Measurements from ENCODE around the gene EEA1. TPM values are rescaled to one million over a fixed set of nuclear protein-coding genes. Genes with fewer than 3 reads are reported as not detected.

EEA1 gene
- total and polyA plus RNA-seq, 9 donors: 5.0 to 41.1 (median 32.1) TPM

DNA sequence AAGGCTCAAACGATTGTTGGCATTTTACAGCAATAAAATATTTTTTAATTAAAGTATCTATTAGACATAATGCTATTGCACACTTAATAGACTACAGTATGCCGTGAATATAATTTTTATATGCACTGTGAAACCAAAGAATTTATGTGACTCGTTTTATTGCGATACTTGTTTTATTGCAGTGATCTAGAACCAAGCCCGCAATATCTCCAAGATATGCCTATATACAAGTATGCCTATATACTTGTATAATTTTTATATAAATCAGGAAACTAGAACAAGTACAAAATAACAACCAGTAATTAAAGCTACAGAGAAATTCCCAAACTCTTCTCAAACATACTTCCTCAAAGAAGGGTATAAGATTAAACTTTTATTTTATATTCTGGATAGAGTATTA is 31.3 kb downstream of the EEA1 start:
- Histone ChIP-seq H3K9me3 (no peaks in the 10 kb centered on the region), H3K4me1 (ENCODE audit: insufficient read depth) (peaks cover 8% of the 10 kb centered on the region), H3K27ac (no peak overlapping the region), H3K36me3 (no peaks in the 10 kb centered on the region), H3K27me3 (no peaks in the 10 kb centered on the region), H3K4me3 (no peak overlapping the region)
- 95 to 97% (median 96%) methylated on average over 5 of the region's 5 CpGs for WGBS, 3 donors
- TF ChIP-seq, protein P1, sequence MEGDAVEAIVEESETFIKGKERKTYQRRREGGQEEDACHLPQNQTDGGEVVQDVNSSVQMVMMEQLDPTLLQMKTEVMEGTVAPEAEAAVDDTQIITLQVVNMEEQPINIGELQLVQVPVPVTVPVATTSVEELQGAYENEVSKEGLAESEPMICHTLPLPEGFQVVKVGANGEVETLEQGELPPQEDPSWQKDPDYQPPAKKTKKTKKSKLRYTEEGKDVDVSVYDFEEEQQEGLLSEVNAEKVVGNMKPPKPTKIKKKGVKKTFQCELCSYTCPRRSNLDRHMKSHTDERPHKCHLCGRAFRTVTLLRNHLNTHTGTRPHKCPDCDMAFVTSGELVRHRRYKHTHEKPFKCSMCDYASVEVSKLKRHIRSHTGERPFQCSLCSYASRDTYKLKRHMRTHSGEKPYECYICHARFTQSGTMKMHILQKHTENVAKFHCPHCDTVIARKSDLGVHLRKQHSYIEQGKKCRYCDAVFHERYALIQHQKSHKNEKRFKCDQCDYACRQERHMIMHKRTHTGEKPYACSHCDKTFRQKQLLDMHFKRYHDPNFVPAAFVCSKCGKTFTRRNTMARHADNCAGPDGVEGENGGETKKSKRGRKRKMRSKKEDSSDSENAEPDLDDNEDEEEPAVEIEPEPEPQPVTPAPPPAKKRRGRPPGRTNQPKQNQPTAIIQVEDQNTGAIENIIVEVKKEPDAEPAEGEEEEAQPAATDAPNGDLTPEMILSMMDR (IDR thresholded peaks at IDR 0.05): no peak
- TF ChIP-seq POLR2A (IDR thresholded peaks at IDR 0.05) (no peak), EP300 (IDR thresholded peaks at IDR 0.05) (no peak)
- no peak for DNase-seq
- intact Hi-C loops (cut with DNase I): no loop called here

DNA sequence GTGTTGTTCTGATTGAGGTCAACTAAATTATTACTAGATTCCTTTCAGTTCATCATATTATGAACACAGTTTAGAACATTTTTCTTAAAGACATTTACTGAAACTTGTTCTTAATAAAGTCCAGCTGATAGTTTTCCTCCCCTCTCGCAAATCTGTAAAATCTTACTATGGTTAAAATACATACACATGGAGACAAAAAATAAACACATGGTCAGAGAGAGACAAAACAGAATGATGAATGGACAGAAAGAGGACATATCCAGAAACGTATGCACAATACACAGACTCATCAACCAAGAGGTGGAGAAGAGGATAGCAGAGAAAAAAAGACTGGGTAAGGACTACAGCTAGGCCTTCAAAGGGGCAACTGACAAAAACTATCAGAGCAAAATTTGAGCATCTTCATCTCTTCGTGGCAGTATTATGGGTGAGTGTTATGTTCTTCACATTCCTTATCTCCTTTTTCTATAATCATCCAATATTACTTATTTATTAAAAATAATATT is 38.4 kb downstream of the EEA1 start:
- intact Hi-C loops (cut with DNase I): no loop called here
- DNase-seq: no peak
- WGBS, 3 donors: 78 to 86% (median 85%) methylated on average over 3 of the region's 3 CpGs
- Histone ChIP-seq H3K27ac (no peak overlapping the region), H3K36me3 (no peaks in the 10 kb centered on the region), H3K4me1 (ENCODE audit: insufficient read depth) (no peaks in the 10 kb centered on the region), H3K9me3 (no peaks in the 10 kb centered on the region), H3K4me3 (no peak overlapping the region), H3K27me3 (no peaks in the 10 kb centered on the region)
- no peak for TF ChIP-seq EP300 (IDR thresholded peaks at IDR 0.05)
- TF ChIP-seq POLR2A (IDR thresholded peaks at IDR 0.05): no peak

DNA sequence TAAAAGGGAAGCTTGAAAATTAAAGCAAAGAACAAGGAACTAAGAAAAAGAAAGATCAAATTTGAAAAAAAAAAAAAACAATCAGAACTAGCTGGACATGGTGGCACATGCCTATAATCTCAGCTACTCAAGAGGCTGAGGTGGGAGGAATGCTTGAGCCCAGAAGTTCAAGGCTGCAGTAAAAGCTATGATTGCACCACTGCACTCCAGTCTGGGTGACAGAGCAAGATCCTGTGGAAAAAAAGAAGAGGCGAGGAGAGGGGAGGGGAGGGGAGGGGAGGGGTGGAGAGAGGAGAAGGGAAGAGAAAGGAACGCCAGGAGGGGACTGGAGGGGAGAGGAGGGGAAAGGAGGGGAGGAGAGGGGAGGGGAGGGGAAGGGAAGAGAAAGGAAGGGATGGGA is 43.0 kb downstream of the EEA1 start:
- no peaks in the 10 kb centered on the region for H3K36me3 ChIP-seq
- WGBS, 3 donors: 62 to 100% (median 81%) methylated on average over 1 to 2 of the region's 2 CpGs
- no peak overlapping the region for H3K4me3 ChIP-seq
- no peaks in the 10 kb centered on the region for H3K9me3 ChIP-seq
- no peak overlapping the region for H3K27ac ChIP-seq
- no peaks in the 10 kb centered on the region for H3K27me3 ChIP-seq
- no peak for DNase-seq
- no peaks in the 10 kb centered on the region for H3K4me1 ChIP-seq (ENCODE audit: insufficient read depth)
- TF ChIP-seq, protein P1 (IDR thresholded peaks at IDR 0.05): no peak
- TF ChIP-seq POLR2A (IDR thresholded peaks at IDR 0.05): no peak
- TF ChIP-seq EP300 (IDR thresholded peaks at IDR 0.05): no peak
- intact Hi-C loops (cut with DNase I): no loop called here

DNA sequence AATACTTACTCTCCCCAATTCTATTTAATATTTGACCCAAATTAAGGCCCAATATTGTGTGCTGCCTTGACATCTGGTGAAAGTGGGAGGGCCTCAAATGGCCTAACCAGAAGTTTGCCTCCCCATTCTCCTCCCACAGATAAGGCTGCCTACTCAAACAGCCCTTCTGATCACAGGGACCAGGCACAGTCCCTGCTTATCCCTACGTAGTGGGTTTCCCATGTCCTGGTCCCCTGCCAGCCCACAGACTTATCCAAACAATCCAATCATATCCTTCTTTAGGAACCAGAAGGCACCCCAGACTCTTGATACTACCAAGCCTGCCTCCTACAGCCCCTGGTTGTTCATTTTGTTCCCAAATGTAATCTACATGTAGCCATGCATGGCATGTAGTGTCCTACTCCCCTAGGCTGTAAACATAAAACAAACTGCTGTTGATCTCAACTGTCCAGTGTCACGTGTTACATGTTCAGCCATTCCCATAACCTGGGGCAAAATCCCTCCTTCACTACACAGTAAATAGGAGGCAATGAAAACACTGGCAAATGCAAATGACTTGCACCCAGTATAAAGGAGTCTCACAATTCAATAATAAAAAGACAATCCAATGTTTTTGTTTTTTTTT is 49.3 kb downstream of the EEA1 start:
- no peak overlapping the region for H3K4me3 ChIP-seq
- intact Hi-C loops (cut with DNase I): no loop called here

DNA sequence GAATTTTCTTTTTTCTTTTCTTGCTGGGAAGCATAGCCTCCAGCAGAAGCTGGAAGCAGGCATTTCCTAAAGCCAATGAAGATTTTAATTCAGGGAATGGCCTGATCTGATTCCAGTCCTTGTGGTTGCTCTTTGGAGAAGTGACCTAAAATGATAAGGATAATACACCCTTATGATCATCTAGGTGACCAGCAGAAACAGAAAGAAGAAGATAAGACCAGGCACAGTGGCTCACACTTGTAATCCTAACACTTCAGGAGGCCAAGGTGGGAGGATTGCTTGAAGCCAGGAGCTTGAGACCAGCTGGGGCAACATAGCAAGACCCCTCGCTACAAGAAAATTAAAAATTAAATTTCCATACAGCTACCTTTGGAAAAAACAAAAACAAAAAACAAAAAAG is 51.2 kb downstream of the EEA1 start:
- no peaks in the 10 kb centered on the region for H3K4me1 ChIP-seq (ENCODE audit: insufficient read depth)
- no peaks in the 10 kb centered on the region for H3K36me3 ChIP-seq
- H3K9me3 ChIP-seq: no peaks in the 10 kb centered on the region
- no peak overlapping the region for H3K27ac ChIP-seq
- intact Hi-C loops (cut with DNase I): no loop called here
- TF ChIP-seq EP300 (IDR thresholded peaks at IDR 0.05) (no peak), POLR2A (IDR thresholded peaks at IDR 0.05) (no peak)
- TF ChIP-seq, protein P1 (IDR thresholded peaks at IDR 0.05): no peak
- 95 to 98% (median 96%) methylated on average over 1 of the region's 1 CpG for WGBS, 3 donors
- no peak overlapping the region for H3K4me3 ChIP-seq
- no peaks in the 10 kb centered on the region for H3K27me3 ChIP-seq
- no peak for DNase-seq

More for the DNA sequence above, 49.3 kb downstream of the EEA1 start:
- no peaks in the 10 kb centered on the region for H3K9me3 ChIP-seq
- WGBS, 3 donors: 90 to 91% (median 91%) methylated on average over 2 of the region's 2 CpGs
- TF ChIP-seq EP300 (IDR thresholded peaks at IDR 0.05): no peak
- TF ChIP-seq, protein P1 (IDR thresholded peaks at IDR 0.05): no peak
- TF ChIP-seq POLR2A (IDR thresholded peaks at IDR 0.05): no peak
- no peaks in the 10 kb centered on the region for H3K4me1 ChIP-seq (ENCODE audit: insufficient read depth)
- H3K36me3 ChIP-seq: no peaks in the 10 kb centered on the region
- H3K27me3 ChIP-seq: no peaks in the 10 kb centered on the region
- H3K27ac ChIP-seq: no peak overlapping the region
- no peak for DNase-seq
